HG02763 (cell line): ENCODE measurements around the gene CDH8.
"Not testable (repeated sequence)": the region's sequence is repeated elsewhere in the genome, so short reads cannot be mapped to it uniquely, and the experiment has no call there.

Experiments used
- ATAC-seq: cut with Tn5 transposase; IDR thresholded peaks from one replicate; pipeline ENCODE4 v1.9.1; 2021; ENCODE audit warnings: mild to moderate bottlenecking, moderate library complexity; ENCODE audit not compliant: unreplicated experiment

The CDH8 gene

DNA sequence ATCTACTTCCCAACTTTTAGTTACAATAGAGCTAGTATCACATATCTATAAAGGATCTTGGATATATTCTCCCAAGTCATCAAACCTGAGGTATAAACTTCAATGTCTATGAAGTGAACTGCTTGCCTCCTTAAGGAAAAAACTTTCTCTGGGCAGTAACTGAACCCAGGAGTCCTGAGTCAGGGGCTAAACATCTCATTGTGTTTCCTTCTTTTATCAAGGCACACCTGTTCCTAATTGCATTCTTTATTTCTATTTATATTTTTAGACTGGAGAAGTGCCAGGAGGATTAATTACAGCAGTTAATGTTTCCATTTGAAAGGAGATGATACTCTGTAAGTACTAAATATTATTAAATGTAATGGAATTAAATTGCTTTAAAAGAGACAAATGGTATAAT, 98.6 kb downstream of the CDH8 start:
- no peak for ATAC-seq

DNA sequence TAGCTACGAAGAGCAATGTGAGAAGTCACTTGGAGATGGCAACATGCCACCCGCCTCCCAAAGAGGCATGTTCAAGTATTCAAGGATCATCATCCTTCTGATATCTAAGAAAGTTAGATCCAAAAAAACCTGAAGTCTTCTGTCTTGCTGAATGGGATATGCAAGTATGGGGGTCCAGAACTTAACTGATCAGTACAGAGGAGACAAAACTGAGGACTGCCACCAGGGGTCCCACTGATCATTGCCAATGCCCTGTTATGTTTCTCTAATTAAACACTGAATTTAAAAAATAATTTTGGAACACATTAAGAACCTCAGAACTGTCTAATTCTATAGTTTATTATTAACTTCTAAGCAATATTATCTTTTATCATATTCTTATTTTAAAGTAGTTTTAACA, 99.7 kb downstream of the CDH8 start:
- ATAC-seq = no peak

- no peak for ATAC-seq
Measured at GRCh38 chr16:61934601-61935000, 101.6 kb downstream of the CDH8 start.

DNA sequence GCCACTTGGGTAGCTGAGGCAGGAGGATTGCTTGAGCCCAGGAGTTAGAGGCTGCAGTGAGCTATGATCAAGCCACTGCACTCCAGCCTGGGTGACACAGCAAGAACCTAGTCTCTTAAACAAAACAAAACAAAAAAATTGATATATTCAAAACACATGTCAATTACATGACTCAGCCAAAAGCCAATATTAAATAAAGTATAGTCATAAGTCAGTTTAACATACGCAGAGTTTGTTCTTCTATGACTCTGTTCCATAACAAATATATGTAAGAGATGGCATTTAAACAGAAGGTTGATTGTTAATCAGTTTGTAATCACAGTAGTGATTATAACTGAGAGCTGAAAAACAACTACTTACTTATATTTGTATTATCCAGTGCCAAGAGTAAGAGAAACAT, 106.5 kb downstream of the CDH8 start:
- no peak for ATAC-seq

DNA sequence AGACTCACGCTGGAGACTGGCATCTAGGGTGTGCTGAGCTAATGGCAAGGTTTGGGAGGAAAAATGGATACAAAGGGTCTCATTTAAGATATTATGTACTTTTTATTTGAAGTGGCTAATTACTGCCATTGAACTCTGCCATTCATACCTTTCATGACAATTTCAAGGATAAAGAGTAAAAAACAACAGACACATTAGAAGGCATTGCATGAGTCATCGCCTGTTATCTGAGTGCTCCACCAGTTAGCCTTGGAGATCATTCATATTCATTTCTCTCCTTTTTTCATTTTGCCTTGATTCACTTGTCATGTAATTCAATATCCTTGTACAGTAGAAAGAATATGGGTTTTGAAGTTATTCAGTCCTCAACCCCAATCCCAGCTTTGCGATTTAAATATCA, 109.5 kb downstream of the CDH8 start:
- no peak for ATAC-seq

- no peak for ATAC-seq
Measured at GRCh38 chr16:61923629-61924028, 112.6 kb downstream of the CDH8 start.

DNA sequence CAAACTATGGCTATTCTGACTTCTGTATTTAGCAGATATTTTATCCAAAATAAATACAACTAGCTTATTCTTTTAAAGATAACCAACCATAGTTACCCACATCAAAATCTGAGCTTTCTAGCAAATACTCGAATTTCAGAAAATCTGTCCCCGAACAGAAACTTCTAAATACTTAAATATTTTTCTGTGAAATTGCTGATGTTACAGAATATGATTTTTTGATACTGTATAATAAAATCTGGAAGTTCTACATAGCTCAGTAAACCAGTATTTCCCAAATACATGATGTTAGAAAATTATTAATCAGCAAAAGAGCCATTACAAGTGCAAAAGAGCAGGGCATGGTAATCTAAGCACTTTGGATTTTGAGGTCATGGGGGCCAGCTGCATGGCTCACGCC, 114.9 kb downstream of the CDH8 start:
- no peak for ATAC-seq

DNA sequence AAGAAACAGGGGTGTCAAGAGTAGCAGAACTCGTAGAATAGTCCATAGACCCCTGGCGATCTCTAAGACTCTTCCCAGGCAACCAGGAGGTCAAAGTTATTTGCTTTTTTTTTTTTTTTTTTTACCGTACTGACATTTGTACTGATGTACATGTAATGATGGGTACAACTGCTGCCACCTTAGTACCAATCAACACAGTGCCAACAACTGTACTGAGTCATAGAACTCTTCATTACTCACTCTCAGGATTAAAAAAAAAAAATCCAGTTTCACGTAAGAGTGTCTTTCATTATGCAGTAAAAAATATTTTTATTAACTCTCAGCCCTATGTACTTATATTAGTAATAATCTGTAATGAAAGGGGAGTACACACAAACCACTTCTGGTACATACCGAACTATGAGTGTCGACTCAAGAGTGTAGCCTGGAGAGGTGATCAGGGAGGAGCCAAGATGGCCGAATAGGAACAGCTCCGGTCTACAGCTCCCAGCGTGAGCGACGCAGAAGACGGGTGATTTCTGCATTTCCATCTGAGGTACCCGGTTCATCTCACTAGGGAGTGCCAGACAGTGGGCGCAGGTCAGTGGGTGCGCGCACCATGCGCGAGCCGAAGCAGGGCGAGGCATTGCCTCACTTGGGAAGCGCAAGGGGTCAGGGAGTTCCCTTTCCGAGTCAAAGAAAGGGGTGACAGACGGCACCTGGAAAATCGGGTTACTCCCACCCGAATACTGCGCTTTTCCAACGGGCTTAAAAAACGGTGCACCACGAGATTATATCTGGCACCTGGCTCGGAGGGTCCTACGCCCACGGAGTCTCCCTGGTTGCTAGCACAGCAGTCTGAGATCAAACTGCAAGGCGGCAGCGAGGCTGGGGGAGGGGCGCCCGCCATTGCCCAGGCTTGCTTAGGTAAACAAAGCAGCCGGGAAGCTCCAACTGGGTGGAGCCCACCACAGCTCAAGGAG, 118.1 kb downstream of the CDH8 start:
- not testable (repeated sequence) for ATAC-seq

- ATAC-seq = no peak
Measured at GRCh38 chr16:61915569-61915968, 120.7 kb downstream of the CDH8 start.

DNA sequence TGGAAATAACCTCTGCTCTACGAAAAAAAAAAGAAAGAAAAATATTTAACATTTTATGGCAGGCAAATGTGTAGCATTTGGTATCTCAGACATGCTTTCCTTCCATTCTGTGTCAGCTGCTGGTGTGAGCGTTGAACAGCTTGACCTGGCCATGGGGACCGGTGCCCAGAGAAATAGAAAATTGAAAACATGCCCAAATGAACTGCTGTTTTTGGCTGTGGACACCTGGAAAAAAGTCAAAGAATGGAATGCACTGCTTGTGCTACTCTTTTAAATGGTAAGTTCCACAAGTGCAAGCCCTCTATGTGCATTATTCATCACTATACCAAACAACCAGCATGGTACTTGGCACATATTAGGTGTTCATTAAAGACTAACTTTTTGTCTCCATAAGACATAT, 127.2 kb downstream of the CDH8 start:
- no peak for ATAC-seq

- ATAC-seq = no peak
Measured at GRCh38 chr16:61908426-61908825, 127.8 kb downstream of the CDH8 start.

GRCh38 chr16:61901689-61902088, 134.5 kb downstream of the CDH8 start:
- no peak for ATAC-seq

DNA sequence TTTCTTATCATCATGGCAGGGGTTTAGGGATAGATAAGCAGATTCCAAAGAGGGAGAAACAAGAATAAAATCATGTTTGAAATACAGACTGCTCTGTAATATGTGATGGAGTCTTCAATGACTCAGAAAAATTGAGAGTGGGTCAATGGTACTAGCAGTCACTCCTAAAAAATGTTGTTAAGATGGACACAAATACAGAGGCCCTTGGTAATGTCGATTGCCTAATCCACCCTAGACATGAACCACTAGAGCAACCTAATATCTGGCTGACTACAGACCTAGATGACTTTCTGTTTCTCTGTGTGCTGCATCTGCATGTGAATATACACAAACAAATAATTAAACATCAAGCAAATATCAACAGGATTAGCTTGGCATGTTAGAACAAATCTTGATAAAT, 135.8 kb downstream of the CDH8 start:
- ATAC-seq = no peak

GRCh38 chr16:61897657-61898056, 138.6 kb downstream of the CDH8 start:
- no peak for ATAC-seq

DNA sequence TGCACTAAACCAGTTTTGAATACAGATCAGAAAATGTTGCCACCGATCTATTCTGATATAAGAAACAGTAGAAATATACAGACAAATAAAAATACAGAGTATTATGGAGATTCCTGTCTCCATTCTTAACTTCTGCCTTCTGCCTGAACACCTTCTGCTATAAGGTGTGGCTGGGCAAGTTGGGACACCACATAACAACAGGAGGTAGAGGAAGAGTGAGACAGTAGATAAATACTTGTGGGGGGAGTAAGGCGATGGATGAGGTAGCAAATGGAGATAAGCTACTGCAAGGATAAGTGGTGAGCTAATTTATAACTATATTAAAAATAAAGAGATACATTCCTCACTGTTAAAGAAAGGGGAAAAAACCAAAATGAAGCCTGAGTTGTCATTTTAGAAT, 143.7 kb downstream of the CDH8 start:
- ATAC-seq = no peak

- ATAC-seq = no peak
Measured at GRCh38 chr16:61891460-61891859, 144.8 kb downstream of the CDH8 start.

DNA sequence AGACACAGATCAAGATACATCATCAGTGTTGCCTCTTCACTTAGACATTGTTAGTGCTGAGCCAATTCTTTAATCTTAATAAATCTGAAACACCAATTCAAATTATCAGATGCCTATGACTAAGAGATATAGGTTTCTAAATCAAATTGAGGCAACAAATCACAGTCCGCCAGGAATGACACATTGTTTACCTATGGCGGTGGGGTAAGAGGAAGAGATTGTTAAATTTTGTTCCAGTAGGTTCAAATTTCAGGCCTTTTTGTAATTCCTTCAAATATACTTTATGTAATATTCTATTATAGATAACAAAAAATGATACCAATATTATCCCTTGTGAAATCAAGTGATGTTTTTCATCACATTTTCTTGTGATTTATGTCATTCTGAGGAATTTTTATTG, 145.9 kb downstream of the CDH8 start:
- no peak for ATAC-seq

- ATAC-seq = no peak
Measured at GRCh38 chr16:61887903-61888302, 148.3 kb downstream of the CDH8 start.

DNA sequence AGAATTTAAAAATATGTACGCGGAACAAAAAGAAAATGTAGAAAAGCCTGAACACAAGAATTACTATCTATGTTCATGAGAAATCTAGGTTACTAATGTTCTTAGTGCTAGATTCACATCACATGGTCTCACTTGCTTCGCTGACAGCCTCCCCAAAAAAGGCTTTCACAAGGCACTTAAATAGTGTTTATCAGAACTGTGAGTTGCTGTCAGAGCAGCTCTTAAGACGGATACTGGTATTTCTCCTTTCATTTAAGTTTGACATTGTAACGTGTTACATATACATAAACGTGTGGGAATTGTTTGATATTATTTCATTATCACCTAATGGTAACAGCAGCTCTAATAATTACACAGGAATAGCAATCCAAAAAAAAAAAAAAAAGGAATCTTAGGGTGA, 150.9 kb downstream of the CDH8 start:
- no peak for ATAC-seq

DNA sequence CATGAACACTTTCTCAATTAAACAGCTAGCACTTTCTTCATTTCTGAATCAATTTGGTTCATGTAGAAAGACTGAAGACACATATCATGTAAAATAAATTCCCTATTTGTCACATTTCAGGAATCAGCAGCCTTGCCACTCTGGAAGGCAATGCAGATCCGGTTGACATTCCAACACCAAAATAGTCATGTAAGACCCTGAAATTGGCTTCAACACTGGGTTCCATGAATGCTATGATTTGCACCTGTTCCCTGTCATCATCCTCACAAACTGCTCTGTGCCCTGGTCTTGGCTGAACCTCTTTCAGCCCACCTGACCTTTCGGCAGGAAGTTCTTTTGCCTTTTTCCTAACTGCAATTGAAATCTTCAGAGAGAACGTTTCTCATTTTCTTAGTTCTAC, 156.9 kb downstream of the CDH8 start:
- ATAC-seq = no peak

DNA sequence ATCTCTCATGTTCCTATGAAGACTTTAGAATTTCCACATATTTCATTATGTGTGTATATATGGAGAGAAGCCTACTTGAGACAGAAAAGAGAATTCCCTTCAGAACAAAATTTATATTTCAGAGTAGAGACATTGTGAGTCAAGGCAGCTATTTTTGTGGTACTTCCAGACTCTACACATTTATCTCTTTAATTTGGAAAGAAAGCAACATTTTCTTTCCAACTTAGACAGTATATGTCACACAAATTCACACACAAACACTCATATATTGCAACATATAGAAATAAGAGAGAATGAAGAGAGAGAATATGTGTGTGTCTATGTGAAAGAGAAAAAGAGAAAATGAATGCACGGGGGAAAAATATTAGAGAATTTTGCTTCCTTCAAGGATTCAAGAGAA, 158.8 kb downstream of the CDH8 start:
- no peak for ATAC-seq

DNA sequence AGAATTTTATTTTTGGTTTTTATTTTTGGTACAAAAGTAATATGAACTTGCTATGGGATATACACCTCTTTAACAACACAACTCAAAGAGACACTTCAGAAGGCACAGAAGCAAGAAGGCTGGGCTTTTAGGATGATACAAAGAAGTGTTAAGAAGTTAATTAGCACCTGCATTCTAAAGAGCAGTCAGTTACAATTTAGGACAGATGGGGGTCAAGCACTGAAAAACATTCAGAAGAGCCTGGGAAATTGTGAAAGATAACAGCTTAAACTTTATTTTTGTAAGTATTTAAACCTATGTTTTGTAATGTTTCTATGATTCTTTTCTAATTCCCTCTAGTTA, 163.5 kb downstream of the CDH8 start:
- no peak for ATAC-seq
